Measurements from ENCODE around the gene CCDC63.
A peak's percentile ranks its signal among the peaks of the same experiment; 100 is the strongest.
"Not testable (repeated sequence)": the region's sequence is repeated elsewhere in the genome, so short reads cannot be mapped to it uniquely, and the experiment has no call there.

Gene CCDC63

GRCh38 chr12:110923192-110923591 lies 76.4 kb downstream of the CCDC63 start:
- no peak for DNase-seq (ENCODE audit: low read depth, low spot score)

- no peak for DNase-seq (ENCODE audit: low read depth, low spot score)
Measured at GRCh38 chr12:110923692-110924334, 77.0 kb downstream of the CCDC63 start.

- DNase-seq (ENCODE audit: low read depth, low spot score), result no peak
Measured at GRCh38 chr12:110927546-110927945, 80.8 kb downstream of the CCDC63 start.

GRCh38 chr12:110928700-110929099 lies 81.9 kb downstream of the CCDC63 start:
- DNase-seq (ENCODE audit: low read depth, low spot score), result no peak

GRCh38 chr12:110929818-110930217 lies 83.0 kb downstream of the CCDC63 start:
- no peak for DNase-seq (ENCODE audit: low read depth, low spot score)

- DNase-seq (ENCODE audit: low read depth, low spot score), result no peak
Measured at GRCh38 chr12:110930348-110931314, 83.8 kb downstream of the CCDC63 start.

GRCh38 chr12:110931315-110931728 lies 84.5 kb downstream of the CCDC63 start:
- DNase-seq (ENCODE audit: low read depth, low spot score), result no peak

GRCh38 chr12:110932046-110932445 lies 85.3 kb downstream of the CCDC63 start:
- no peak for DNase-seq (ENCODE audit: low read depth, low spot score)

GRCh38 chr12:110933326-110933974 lies 86.7 kb downstream of the CCDC63 start:
- no peak for DNase-seq (ENCODE audit: low read depth, low spot score)

- DNase-seq (ENCODE audit: low read depth, low spot score), result no peak
Measured at GRCh38 chr12:110934093-110934852, 87.5 kb downstream of the CCDC63 start.

GRCh38 chr12:110935588-110935987 lies 88.8 kb downstream of the CCDC63 start:
- DNase-seq (ENCODE audit: low read depth, low spot score), result no peak

- no peak for DNase-seq (ENCODE audit: low read depth, low spot score)
Measured at GRCh38 chr12:110936367-110937103, 89.7 kb downstream of the CCDC63 start.

GRCh38 chr12:110937104-110937641 lies 90.4 kb downstream of the CCDC63 start:
- DNase-seq (ENCODE audit: low read depth, low spot score), result peak; percentile 33

- no peak for DNase-seq (ENCODE audit: low read depth, low spot score)
Measured at GRCh38 chr12:110940296-110940695, 93.5 kb downstream of the CCDC63 start.

- DNase-seq (ENCODE audit: low read depth, low spot score), result no peak
Measured at GRCh38 chr12:110940933-110941332, 94.1 kb downstream of the CCDC63 start.

- no peak for DNase-seq (ENCODE audit: low read depth, low spot score)
Measured at GRCh38 chr12:110941391-110941790, 94.6 kb downstream of the CCDC63 start.

- DNase-seq (ENCODE audit: low read depth, low spot score), result no peak
Measured at GRCh38 chr12:110943373-110943772, 96.6 kb downstream of the CCDC63 start.

GRCh38 chr12:110948041-110948440 lies 101.3 kb downstream of the CCDC63 start:
- no peak for DNase-seq (ENCODE audit: low read depth, low spot score)

GRCh38 chr12:110950466-110950865 lies 103.7 kb downstream of the CCDC63 start:
- DNase-seq (ENCODE audit: low read depth, low spot score), result not testable (repeated sequence)

- not testable (repeated sequence) for DNase-seq (ENCODE audit: low read depth, low spot score)
Measured at GRCh38 chr12:110950867-110951266, 104.1 kb downstream of the CCDC63 start.
